Body of pancreas (tissue), 4 donors: Measurements from ENCODE around the gene USF2. TPM values are rescaled to one million over a fixed set of nuclear protein-coding genes. Genes with fewer than 3 reads are reported as not detected.

ENCODE experiments used
- ATAC-seq: fragments of 150-250 bp; one replicate; pipeline ENCODE4 v1.9.1; 2016
- DNase-seq, 4 donors: peaks; one replicate each; pipeline ENCODE4 v3.0.0-alpha.2; 2019
- H3K27ac ChIP-seq, 4 donors: fragments of 200-600 bp; sonication (generic); 1 replicate in 3 of 4; 2 replicates in 1 of 4; pipeline versions ENCODE4 v1.5.1 to v1.6.1; 2016 to 2019; ENCODE audit warnings: mild to moderate bottlenecking in 1 of 4, mixed read lengths in 1 of 4, moderate library complexity in 1 of 4
- H3K27me3 ChIP-seq, 2 donors: fragments of 200-600 bp; sonication (generic); one replicate each; pipeline ENCODE4 v1.6.0; 2016; ENCODE audit warnings: mild to moderate bottlenecking in 1 of 2
- H3K36me3 ChIP-seq, 2 donors: fragments of 200-600 bp; sonication (generic); replicated peaks in 1 of 2; 2 replicates each; pipeline ENCODE4 v1.5.1; 2016; ENCODE audit warnings: low read depth in 2 of 2; ENCODE audit not compliant: insufficient read depth in 1 of 2
- H3K4me1 ChIP-seq: fragments of 200-600 bp; sonication (generic); one replicate; pipeline ENCODE4 v1.6.0; 2016
- H3K4me3 ChIP-seq, 2 donors: fragments of 200-600 bp; sonication (generic); 1 replicate in 1 of 2; 2 replicates in 1 of 2; pipeline ENCODE4 v1.5.1; 2016 to 2019
- H3K9me3 ChIP-seq, 3 donors: fragments of 200-600 bp; sonication (generic); 1 replicate in 2 of 3; 2 replicates in 1 of 3; pipeline ENCODE4 v1.5.1; 2016
- CTCF ChIP-seq, 7 experiments: fragments of 450-650 bp in 4 of 7; fragments of 200-600 bp in 3 of 7; sonication (generic) in 3 of 7; IDR thresholded peaks; one replicate each; pipeline ENCODE4 v1.5.1; 2016 to 2019; ENCODE audit warnings: antibody characterized with exemption in 7 of 7
- POLR2A ChIP-seq, 3 donors: fragments of 450-650 bp; IDR thresholded peaks; one replicate each; pipeline ENCODE4 v1.6.1; 2016; ENCODE audit warnings: antibody characterized with exemption in 3 of 3, mild to moderate bottlenecking in 2 of 3
- WGBS, 2 donors: methylation state at CpG; one replicate each; pipeline ENCODE4 v1.1.5; 2017; 5-methylcytosine and 5-hydroxymethylcytosine counted together
- intact Hi-C: fragments of 100-400 bp; cut with DNase I; formaldehyde crosslinking; loops from one replicate; pipeline ENCODE4 v1.15.1; 2023
- total RNA-seq, 2 donors: library from RNA; depleted of rRNA; stranded (reverse); fragments of >200 nt; gene quantifications; one replicate each; pipeline ENCODE4 v1.1.0, GENCODE V29; 2016

Gene USF2
- total RNA-seq, 2 donors from 2014 or later: 76.8 to 91.3 TPM

GRCh38 chr19:35293363-35293739, 24.6 kb downstream of the USF2 start:
- Histone ChIP-seq H3K27me3 (no peaks in the 10 kb centered on the region), H3K4me3 (no peak overlapping the region), H3K9me3 (no peaks in the 10 kb centered on the region), H3K27ac (no peak overlapping the region), H3K4me1 (no peaks in the 10 kb centered on the region), H3K36me3 (no peaks in the 10 kb centered on the region)
- ATAC-seq: no peak
- TF ChIP-seq POLR2A (IDR thresholded peaks at IDR 0.05): no peak
- TF ChIP-seq CTCF (IDR thresholded peaks at IDR 0.05): no peak
- no peak for DNase-seq
- 36 to 43% methylated on average over 2 to 7 of the region's 7 CpGs for WGBS, 2 donors
- intact Hi-C loops: no loop called here

GRCh38 chr19:35293808-35294207, 25.0 kb downstream of the USF2 start:
- DNase-seq: no peak
- WGBS, 2 donors: 28 to 29% methylated on average over 14 of the region's 17 CpGs
- no peaks in the 10 kb centered on the region for H3K4me1 ChIP-seq
- no peaks in the 10 kb centered on the region for H3K27me3 ChIP-seq
- no peak overlapping the region for H3K4me3 ChIP-seq
- H3K36me3 ChIP-seq: no peaks in the 10 kb centered on the region
- no peaks in the 10 kb centered on the region for H3K9me3 ChIP-seq
- intact Hi-C loops: no loop called here
- no peak overlapping the region for H3K27ac ChIP-seq
- no peak for ATAC-seq
- TF ChIP-seq POLR2A (IDR thresholded peaks at IDR 0.05) (no peak), CTCF (IDR thresholded peaks at IDR 0.05) (no peak)

- TF ChIP-seq CTCF (IDR thresholded peaks at IDR 0.05) (no peak), POLR2A (IDR thresholded peaks at IDR 0.05) (no peak)
- ATAC-seq (no peak), DNase-seq (no peak)
- Histone ChIP-seq H3K4me1 (no peaks in the 10 kb centered on the region), H3K4me3 (no peak overlapping the region), H3K27me3 (no peaks in the 10 kb centered on the region), H3K9me3 (no peaks in the 10 kb centered on the region), H3K36me3 (no peaks in the 10 kb centered on the region), H3K27ac (no peak overlapping the region)
- 67 to 69% methylated on average over 3 of the region's 3 CpGs for WGBS, 2 donors
- intact Hi-C loops: no loop called here
These were observed 25.6 kb downstream of the USF2 start for GRCh38 chr19:35294328-35294727.

- no peaks in the 10 kb centered on the region for H3K9me3 ChIP-seq
- TF ChIP-seq POLR2A (IDR thresholded peaks at IDR 0.05) (no peak), CTCF (IDR thresholded peaks at IDR 0.05) (no peak)
- no peaks in the 10 kb centered on the region for H3K36me3 ChIP-seq
- H3K4me3 ChIP-seq: no peak overlapping the region
- H3K27ac ChIP-seq: no peak overlapping the region
- WGBS, 2 donors: 69 to 70% methylated on average over 13 to 25 of the region's 25 CpGs
- no peak for DNase-seq
- no peaks in the 10 kb centered on the region for H3K27me3 ChIP-seq
- H3K4me1 ChIP-seq: no peaks in the 10 kb centered on the region
- no peak for ATAC-seq
- intact Hi-C loops: no loop called here
These were observed 26.4 kb downstream of the USF2 start for GRCh38 chr19:35294859-35295791.
